NCI-H1092 (cell line): ENCODE results near the gene OR4D6.
"Not testable (repeated sequence)": the region's sequence is repeated elsewhere in the genome, so short reads cannot be mapped to it uniquely, and the experiment has no call there.

Experiments
- DNase-seq: peaks from one replicate; lab custom pipeline; 2025; lab: John Stamatoyannopoulos, UW

OR4D6 gene

GRCh38 chr11:59456661-59457060, at the start of gene OR4D6:
OR4D6 (plus strand) TSS chr11:59456961; CDS start chr11:59456961, 0 bp downstream.
- DNase-seq, result no peak

- DNase-seq, result no peak
Measured at GRCh38 chr11:59413646-59414045, 43.1 kb upstream of the OR4D6 start.

- DNase-seq, result no peak
Measured at GRCh38 chr11:59415111-59415510, 41.6 kb upstream of the OR4D6 start.

- DNase-seq, result no peak
Measured at GRCh38 chr11:59416613-59417012, 40.1 kb upstream of the OR4D6 start.

- no peak for DNase-seq
Measured at GRCh38 chr11:59417023-59417422, 39.7 kb upstream of the OR4D6 start.

- no peak for DNase-seq
Measured at GRCh38 chr11:59418156-59418555, 38.6 kb upstream of the OR4D6 start.

GRCh38 chr11:59423835-59424234, 32.9 kb upstream of the OR4D6 start:
- no peak for DNase-seq

GRCh38 chr11:59425131-59425530, 31.6 kb upstream of the OR4D6 start:
- DNase-seq, result no peak

- no peak for DNase-seq
Measured at GRCh38 chr11:59426361-59427067, 30.2 kb upstream of the OR4D6 start, which contains the start of gene OR5A2. OR5A2 (minus strand) TSS chr11:59426413; CDS start chr11:59422953, 3,460 bp downstream.

- no peak for DNase-seq
Measured at GRCh38 chr11:59427068-59427382, 29.7 kb upstream of the OR4D6 start.

GRCh38 chr11:59429924-59430516, 26.7 kb upstream of the OR4D6 start:
- DNase-seq, result peak; percentile 15

GRCh38 chr11:59436169-59436568, 20.6 kb upstream of the OR4D6 start, which contains the start of gene OR5A1:
OR5A1 (plus strand) TSS chr11:59436469; CDS start chr11:59443169, 6,700 bp downstream.
- no peak for DNase-seq

- DNase-seq, result no peak
Measured at GRCh38 chr11:59437770-59438169, 19.0 kb upstream of the OR4D6 start.

GRCh38 chr11:59445624-59446023, 11.1 kb upstream of the OR4D6 start:
- DNase-seq, result not testable (repeated sequence)

- no peak for DNase-seq
Measured at GRCh38 chr11:59448484-59448883, 8.3 kb upstream of the OR4D6 start.

GRCh38 chr11:59459916-59460315, 3.2 kb downstream of the OR4D6 start:
- no peak for DNase-seq

GRCh38 chr11:59463190-59463641, 6.5 kb downstream of the OR4D6 start:
- DNase-seq, result no peak

- DNase-seq, result no peak
Measured at GRCh38 chr11:59473015-59473414, 16.3 kb downstream of the OR4D6 start, which contains the start of gene OR4D10. OR4D10 (plus strand) TSS chr11:59473315; CDS start chr11:59477430, 4,115 bp downstream.

GRCh38 chr11:59475176-59475575, 18.4 kb downstream of the OR4D6 start:
- DNase-seq, result no peak

- no peak for DNase-seq
Measured at GRCh38 chr11:59479906-59480305, 23.1 kb downstream of the OR4D6 start.

- no peak for DNase-seq
Measured at GRCh38 chr11:59480359-59480758, 23.6 kb downstream of the OR4D6 start.

- DNase-seq, result no peak
Measured at GRCh38 chr11:59501931-59502330, 45.2 kb downstream of the OR4D6 start.

- DNase-seq, result no peak
Measured at GRCh38 chr11:59503276-59503675, 46.5 kb downstream of the OR4D6 start, which contains the start of gene OR4D11. OR4D11 (plus strand) TSS chr11:59503576; CDS start chr11:59503576, 0 bp downstream.
